ENCODE data around the gene SLC36A1.

DNA sequence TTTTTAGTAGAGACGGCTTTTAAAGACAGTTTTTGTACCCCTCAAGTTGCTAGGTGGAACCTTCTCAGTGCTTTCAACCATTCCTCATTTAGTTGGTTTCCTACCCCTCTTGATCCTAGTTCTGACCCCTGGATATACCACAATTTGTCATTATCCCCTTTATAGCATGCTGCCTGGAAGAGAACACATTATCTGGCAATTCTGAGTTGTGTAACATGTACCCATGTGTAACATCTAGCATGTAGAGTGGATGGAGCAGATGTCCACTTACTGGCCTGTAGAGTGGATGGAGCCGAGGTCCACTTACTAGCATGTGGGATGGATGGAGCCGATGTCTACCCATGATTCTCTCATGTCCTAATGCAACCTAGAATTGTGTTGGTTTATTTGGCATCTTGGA, 7.5 kb downstream of the SLC36A1 start:
- TF ChIP-seq, protein P1, sequence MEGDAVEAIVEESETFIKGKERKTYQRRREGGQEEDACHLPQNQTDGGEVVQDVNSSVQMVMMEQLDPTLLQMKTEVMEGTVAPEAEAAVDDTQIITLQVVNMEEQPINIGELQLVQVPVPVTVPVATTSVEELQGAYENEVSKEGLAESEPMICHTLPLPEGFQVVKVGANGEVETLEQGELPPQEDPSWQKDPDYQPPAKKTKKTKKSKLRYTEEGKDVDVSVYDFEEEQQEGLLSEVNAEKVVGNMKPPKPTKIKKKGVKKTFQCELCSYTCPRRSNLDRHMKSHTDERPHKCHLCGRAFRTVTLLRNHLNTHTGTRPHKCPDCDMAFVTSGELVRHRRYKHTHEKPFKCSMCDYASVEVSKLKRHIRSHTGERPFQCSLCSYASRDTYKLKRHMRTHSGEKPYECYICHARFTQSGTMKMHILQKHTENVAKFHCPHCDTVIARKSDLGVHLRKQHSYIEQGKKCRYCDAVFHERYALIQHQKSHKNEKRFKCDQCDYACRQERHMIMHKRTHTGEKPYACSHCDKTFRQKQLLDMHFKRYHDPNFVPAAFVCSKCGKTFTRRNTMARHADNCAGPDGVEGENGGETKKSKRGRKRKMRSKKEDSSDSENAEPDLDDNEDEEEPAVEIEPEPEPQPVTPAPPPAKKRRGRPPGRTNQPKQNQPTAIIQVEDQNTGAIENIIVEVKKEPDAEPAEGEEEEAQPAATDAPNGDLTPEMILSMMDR (IDR thresholded peaks at IDR 0.05), result no peak
- TF ChIP-seq POLR2AphosphoS5 (IDR thresholded peaks at IDR 0.05), result no peak
- no peak for TF ChIP-seq POLR2A (IDR thresholded peaks at IDR 0.05)
